ENCODE measurements around the gene MAGOH. TPM values are rescaled to one million over a fixed set of nuclear protein-coding genes. Genes with fewer than 3 reads are reported as not detected.

The MAGOH gene
- polyA plus RNA-seq, 1 donor from 2014 or later: 53.3 TPM

DNA sequence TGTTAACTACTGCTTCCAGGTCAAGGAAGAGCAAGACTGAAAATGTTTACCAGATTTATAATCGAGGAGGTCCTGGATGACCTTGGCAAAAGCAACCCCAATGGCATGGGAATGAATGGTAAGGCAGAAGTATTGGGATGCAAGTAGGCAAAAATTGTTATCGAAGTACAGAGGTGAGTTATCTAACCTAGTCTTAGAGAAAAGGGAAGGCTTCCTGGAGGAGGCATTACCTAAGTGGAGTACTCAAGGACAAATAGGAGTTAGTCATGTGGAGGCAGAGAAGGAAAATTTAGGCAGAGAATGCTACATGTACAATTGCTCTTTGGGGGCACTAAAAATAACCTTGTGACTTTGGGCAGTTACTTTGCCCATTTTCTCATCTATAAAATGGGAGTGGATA, 3.5 kb upstream of the MAGOH start:
- TF ChIP-seq, protein P1, sequence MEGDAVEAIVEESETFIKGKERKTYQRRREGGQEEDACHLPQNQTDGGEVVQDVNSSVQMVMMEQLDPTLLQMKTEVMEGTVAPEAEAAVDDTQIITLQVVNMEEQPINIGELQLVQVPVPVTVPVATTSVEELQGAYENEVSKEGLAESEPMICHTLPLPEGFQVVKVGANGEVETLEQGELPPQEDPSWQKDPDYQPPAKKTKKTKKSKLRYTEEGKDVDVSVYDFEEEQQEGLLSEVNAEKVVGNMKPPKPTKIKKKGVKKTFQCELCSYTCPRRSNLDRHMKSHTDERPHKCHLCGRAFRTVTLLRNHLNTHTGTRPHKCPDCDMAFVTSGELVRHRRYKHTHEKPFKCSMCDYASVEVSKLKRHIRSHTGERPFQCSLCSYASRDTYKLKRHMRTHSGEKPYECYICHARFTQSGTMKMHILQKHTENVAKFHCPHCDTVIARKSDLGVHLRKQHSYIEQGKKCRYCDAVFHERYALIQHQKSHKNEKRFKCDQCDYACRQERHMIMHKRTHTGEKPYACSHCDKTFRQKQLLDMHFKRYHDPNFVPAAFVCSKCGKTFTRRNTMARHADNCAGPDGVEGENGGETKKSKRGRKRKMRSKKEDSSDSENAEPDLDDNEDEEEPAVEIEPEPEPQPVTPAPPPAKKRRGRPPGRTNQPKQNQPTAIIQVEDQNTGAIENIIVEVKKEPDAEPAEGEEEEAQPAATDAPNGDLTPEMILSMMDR (IDR thresholded peaks at IDR 0.05; ENCODE audit: poor library complexity, severe bottlenecking): no peak
- TF ChIP-seq EZH2 (IDR thresholded peaks at IDR 0.05; ENCODE audit: borderline replicate concordance, insufficient read depth, low read length, poor library complexity, severe bottlenecking) (no peak), TAF1 (IDR thresholded peaks at IDR 0.05; ENCODE audit: low read depth) (no peak), RAD21 (conservative IDR thresholded peaks at IDR 0.05) (no peak), MXI1 (conservative IDR thresholded peaks at IDR 0.05; ENCODE audit: poor library complexity, severe bottlenecking) (no peak), POLR2AphosphoS5 (IDR thresholded peaks at IDR 0.05) (no peak), EP300 (conservative IDR thresholded peaks at IDR 0.05; ENCODE audit: poor library complexity, severe bottlenecking) (no peak)
- TF ChIP-seq, protein P2, sequence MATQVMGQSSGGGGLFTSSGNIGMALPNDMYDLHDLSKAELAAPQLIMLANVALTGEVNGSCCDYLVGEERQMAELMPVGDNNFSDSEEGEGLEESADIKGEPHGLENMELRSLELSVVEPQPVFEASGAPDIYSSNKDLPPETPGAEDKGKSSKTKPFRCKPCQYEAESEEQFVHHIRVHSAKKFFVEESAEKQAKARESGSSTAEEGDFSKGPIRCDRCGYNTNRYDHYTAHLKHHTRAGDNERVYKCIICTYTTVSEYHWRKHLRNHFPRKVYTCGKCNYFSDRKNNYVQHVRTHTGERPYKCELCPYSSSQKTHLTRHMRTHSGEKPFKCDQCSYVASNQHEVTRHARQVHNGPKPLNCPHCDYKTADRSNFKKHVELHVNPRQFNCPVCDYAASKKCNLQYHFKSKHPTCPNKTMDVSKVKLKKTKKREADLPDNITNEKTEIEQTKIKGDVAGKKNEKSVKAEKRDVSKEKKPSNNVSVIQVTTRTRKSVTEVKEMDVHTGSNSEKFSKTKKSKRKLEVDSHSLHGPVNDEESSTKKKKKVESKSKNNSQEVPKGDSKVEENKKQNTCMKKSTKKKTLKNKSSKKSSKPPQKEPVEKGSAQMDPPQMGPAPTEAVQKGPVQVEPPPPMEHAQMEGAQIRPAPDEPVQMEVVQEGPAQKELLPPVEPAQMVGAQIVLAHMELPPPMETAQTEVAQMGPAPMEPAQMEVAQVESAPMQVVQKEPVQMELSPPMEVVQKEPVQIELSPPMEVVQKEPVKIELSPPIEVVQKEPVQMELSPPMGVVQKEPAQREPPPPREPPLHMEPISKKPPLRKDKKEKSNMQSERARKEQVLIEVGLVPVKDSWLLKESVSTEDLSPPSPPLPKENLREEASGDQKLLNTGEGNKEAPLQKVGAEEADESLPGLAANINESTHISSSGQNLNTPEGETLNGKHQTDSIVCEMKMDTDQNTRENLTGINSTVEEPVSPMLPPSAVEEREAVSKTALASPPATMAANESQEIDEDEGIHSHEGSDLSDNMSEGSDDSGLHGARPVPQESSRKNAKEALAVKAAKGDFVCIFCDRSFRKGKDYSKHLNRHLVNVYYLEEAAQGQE (IDR thresholded peaks at IDR 0.05; ENCODE audit: borderline replicate concordance): no peak
- H3K4me2 ChIP-seq (ENCODE audit: low read length): no peak overlapping the region
- H4K20me1 ChIP-seq (ENCODE audit: insufficient read depth): no peaks in the 10 kb centered on the region

DNA sequence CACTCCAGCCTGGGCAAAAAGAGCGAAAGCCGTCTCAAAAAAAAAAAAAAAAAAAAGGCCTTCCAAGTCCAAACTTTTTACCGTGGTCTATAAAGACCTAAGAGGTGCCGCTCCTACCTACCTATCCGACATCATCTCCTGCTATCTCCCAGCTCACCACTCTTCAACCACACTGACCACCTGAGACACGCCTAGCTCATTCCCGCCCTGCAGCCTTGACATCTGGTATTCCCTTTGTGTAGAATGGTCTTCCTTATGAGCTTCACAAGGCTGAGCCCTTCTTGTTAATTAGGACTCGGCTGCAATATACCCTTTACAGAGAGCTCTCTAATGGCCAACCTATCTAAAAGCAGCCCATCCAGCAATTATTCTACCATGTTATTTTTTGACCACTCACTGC, 680 bp downstream of the MAGOH start:
- peaks cover 19% of the 10 kb centered on the region for H3K79me2 ChIP-seq (replicated peaks; ENCODE audit: insufficient read depth, low read length)
- TF ChIP-seq MXI1 (conservative IDR thresholded peaks at IDR 0.05; ENCODE audit: poor library complexity, severe bottlenecking) (no peak), TAF1 (IDR thresholded peaks at IDR 0.05; ENCODE audit: low read depth) (no peak), RAD21 (conservative IDR thresholded peaks at IDR 0.05) (no peak), EZH2 (IDR thresholded peaks at IDR 0.05; ENCODE audit: borderline replicate concordance, insufficient read depth, low read length, poor library complexity, severe bottlenecking) (no peak), SMC3 (conservative IDR thresholded peaks at IDR 0.05; ENCODE audit: poor library complexity) (no peak), POLR2AphosphoS5 (IDR thresholded peaks at IDR 0.05) (no peak), EP300 (conservative IDR thresholded peaks at IDR 0.05; ENCODE audit: poor library complexity, severe bottlenecking) (no peak)
- TF ChIP-seq, protein P2 (IDR thresholded peaks at IDR 0.05; ENCODE audit: borderline replicate concordance): no peak
- TF ChIP-seq, protein P1 (IDR thresholded peaks at IDR 0.05; ENCODE audit: poor library complexity, severe bottlenecking): no peak
- peak overlapping the region; percentile 95 for H3K4me2 ChIP-seq (ENCODE audit: low read length)
- no peaks in the 10 kb centered on the region for H3K36me3 ChIP-seq (ENCODE audit: insufficient read depth, low read length)
- H3K9me3 ChIP-seq (ENCODE audit: low read length): no peaks in the 10 kb centered on the region
- no peaks in the 10 kb centered on the region for H4K20me1 ChIP-seq (ENCODE audit: insufficient read depth)
- peak overlapping the region; percentile 57 for H2AFZ ChIP-seq (ENCODE audit: low read depth, low read length)
- peak overlapping the region; percentile 64 for H3K27ac ChIP-seq (ENCODE audit: low read length)
- peak overlapping the region; percentile 74 for H3K4me3 ChIP-seq (ENCODE audit: low read length)
- H3F3A ChIP-seq (ENCODE audit: insufficient read depth, low read length, poor library complexity, severe bottlenecking): no peaks in the 10 kb centered on the region
- no peaks in the 10 kb centered on the region for H3K9me2 ChIP-seq (ENCODE audit: insufficient read depth, low read length)
- H3K9ac ChIP-seq (ENCODE audit: low read length): peak overlapping the region; percentile 74
- H3K27me3 ChIP-seq (ENCODE audit: insufficient read depth, low read depth, low read length): no peaks in the 10 kb centered on the region

More for the DNA sequence above, 3.5 kb upstream of the MAGOH start:
- H3K9me3 ChIP-seq (ENCODE audit: low read length): no peaks in the 10 kb centered on the region
- H3K9ac ChIP-seq (ENCODE audit: low read length): no peak overlapping the region
- no peak overlapping the region for H3K27ac ChIP-seq (ENCODE audit: low read length)
- no peak overlapping the region for H2AFZ ChIP-seq (ENCODE audit: low read depth, low read length)
- H3K79me2 ChIP-seq (replicated peaks; ENCODE audit: insufficient read depth, low read length): peaks cover 13% of the 10 kb centered on the region
- H3K9me2 ChIP-seq (ENCODE audit: insufficient read depth, low read length): no peaks in the 10 kb centered on the region
- H3K4me3 ChIP-seq (ENCODE audit: low read length): no peak overlapping the region
- H3K36me3 ChIP-seq (ENCODE audit: insufficient read depth, low read length): no peaks in the 10 kb centered on the region
- H3K27me3 ChIP-seq (ENCODE audit: insufficient read depth, low read depth, low read length): no peaks in the 10 kb centered on the region
- H3F3A ChIP-seq (ENCODE audit: insufficient read depth, low read length, poor library complexity, severe bottlenecking): no peaks in the 10 kb centered on the region
